Right kidney (tissue), 1 donor: ENCODE measurements around the gene GATA5.
"Not testable (repeated sequence)": the region's sequence is repeated elsewhere in the genome, so short reads cannot be mapped to it uniquely, and the experiment has no call there.

Source experiments
- DNase-seq: peaks from one replicate; pipeline ENCODE4 v3.0.0-alpha.2; 2016

The GATA5 gene

DNA sequence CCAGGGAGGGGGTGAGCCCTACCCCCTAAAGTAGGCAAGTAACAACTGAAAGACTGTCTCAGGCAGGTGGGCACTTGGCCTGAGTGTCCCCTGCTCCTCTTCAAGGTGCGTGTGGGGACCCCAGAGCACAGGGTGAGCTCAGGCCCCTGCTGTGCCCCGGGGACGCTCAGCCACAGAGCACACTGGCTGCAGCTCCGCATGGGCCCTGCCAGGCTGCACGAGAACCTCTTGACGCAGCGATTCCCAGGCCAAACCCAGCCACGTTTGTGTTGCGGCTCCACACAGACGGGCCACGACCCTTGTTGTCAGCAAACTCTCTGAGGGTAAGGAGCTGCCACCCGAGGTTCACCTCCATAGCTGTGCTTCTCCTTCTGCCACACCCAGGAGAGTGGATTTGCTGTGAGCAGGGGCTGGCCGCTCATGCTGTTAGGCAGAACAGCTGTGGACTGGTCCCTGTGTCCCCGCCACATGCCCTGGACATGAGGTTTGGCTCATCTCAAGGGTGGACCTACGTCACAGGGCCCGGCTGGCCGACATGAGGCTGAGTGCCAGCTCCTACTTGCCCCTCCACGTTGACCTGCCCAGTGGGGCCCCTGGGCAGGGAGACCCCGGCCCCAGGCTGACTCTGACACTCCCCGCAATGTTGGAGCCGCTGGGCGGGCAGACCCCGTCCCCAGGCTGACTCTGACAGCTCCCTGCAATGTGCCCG lies 29.7 kb upstream of the GATA5 start:
- DNase-seq, result no peak

GRCh38 chr20:62504323-62504722 lies 28.5 kb upstream of the GATA5 start:
- DNase-seq, result no peak

- DNase-seq, result no peak
These were observed 27.8 kb upstream of the GATA5 start for GRCh38 chr20:62503401-62504178.

- no peak for DNase-seq
These were observed 26.8 kb upstream of the GATA5 start for GRCh38 chr20:62502496-62503095.

DNA sequence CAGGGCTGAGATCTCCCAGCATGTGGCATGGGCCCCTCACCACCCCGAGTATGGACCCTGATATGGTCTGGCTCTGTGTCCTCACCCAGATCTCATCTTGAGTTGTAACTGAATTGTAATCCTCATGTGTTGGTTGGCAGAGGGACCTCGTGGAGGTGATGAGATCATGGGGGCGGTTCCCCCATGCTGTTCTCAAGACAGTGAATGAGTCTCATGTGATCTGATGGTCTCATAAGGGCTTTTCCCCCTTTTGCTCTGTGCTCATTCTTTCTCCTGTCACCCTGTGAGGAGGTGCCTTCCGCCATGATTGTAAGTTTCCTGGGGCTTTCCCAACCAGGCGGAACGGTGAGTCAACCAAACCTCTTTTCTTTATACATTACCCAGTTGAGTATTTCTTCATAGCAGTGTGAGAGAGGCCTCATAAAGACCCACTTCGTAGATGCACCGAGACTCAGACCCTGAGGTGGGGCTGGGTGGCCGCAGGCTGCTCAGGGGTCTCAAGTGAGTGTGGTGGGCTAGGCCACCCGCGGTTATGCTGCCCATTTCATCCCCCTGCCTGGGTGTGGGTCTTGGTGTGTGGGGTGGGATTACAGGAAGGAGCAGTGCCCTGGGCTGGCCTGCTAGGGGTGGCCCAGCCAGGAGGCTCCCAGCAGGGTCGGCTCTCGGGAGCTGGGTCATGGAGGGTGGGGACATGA lies 26.2 kb upstream of the GATA5 start:
- no peak for DNase-seq

- peak; percentile 77 for DNase-seq
These were observed 24.6 kb upstream of the GATA5 start for GRCh38 chr20:62500237-62500864.

DNA sequence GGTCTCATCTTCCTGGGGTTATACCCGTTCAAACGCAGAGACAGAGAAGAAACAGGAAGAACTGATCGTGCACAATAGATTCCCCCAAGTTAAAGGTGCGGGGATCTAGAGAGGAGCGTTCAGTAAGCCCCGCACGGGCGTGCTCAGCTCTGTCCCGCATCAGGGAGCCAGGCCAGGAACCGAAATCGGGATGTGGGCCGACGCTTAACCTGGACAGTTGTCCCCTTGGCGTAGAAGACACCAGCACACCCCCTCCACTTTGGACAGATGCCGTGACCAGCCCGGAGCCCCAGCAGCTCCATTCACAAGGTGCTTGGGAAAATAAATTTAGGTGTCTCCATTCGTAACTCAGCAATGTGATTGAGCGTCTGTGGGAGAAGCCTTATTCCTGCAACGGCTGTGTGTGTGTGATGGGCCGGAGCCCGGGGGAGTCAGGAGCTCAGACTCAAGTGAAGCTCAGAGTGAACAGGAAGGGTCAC lies 24.0 kb upstream of the GATA5 start:
- DNase-seq, result no peak

DNA sequence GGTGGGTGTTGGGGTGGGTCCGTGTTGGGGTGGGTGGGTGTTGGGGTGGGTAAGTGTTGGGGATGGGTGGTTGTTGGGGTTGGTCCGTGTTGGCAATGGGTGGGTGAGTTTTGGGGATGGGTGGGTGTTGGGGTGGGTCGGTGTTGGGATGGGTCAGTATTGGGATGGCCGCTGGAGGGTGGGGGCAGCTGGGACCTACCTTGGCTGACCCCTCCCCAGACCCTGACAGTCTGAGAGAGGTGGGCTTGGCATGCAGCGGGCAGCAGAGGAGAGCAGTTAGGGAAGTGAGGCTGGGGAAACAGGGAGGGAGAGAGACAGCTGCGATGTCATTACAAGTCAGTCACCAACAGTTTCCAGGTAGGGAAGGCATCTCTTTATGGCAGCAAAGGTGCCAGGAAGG lies 23.1 kb upstream of the GATA5 start:
- DNase-seq, result no peak

- DNase-seq, result peak; percentile 58
These were observed 20.9 kb upstream of the GATA5 start for GRCh38 chr20:62496568-62497218.

GRCh38 chr20:62495749-62496567 lies 20.2 kb upstream of the GATA5 start:
- peak; percentile 43 for DNase-seq

DNA sequence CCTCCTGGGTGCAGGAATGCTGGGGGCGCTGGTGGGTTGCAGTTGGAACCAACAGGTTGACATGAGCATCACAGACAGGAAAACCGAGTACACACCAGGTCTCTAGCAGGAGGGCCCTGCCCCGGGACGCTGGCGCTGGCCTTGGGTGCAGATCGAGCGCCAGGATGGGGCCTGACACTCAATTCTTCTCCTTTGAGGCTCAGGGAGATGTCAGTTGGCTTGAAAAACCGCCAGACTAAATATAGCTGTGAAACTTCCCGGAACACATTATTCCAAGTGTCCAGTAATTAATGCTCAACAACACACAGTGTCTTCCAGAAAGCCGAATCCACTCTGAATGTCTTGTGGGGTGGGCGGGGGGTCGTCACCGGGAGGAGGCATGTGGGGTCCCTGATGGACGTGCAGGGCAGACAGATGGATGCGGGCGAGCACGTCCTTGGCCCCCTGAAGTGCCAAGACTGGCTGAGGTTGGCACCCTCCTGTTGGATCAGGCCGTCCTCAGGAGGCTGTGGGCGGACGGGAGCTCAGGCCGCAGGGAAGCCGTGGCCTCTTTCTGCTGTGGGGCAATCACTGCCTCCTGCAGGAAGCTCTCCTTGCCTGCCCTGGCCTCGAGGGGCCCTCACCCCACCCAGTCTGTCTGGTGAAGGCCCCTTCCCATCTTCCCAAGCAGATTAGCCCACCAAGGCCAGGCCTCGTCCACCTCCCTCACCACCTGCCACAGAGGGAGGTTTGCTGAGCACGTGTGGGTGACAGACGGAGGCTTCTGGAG lies 19.4 kb upstream of the GATA5 start:
- no peak for DNase-seq

GRCh38 chr20:62494537-62494936 lies 18.7 kb upstream of the GATA5 start:
- no peak for DNase-seq

- no peak for DNase-seq
These were observed 18.1 kb upstream of the GATA5 start for GRCh38 chr20:62493886-62494285.

- DNase-seq, result no peak
These were observed 17.6 kb upstream of the GATA5 start for GRCh38 chr20:62493253-62493885.

- DNase-seq, result no peak
These were observed 16.9 kb upstream of the GATA5 start for GRCh38 chr20:62492711-62493110.

- DNase-seq, result not testable (repeated sequence)
These were observed 15.0 kb upstream of the GATA5 start for GRCh38 chr20:62490783-62491182.

- DNase-seq, result no peak
These were observed 14.1 kb upstream of the GATA5 start for GRCh38 chr20:62489932-62490263.

GRCh38 chr20:62489186-62489931 lies 13.6 kb upstream of the GATA5 start:
- peak; percentile 33 for DNase-seq

GRCh38 chr20:62488470-62488869 lies 12.7 kb upstream of the GATA5 start:
- DNase-seq, result no peak
